ENCODE results near the gene PDE4C.

Gene PDE4C

GRCh38 chr19:18225702-18226468, at the start of gene PDE4C:
Gene PDE4C, minus strand, starts transcription at chr19:18226438. Its CDS starts 23 bp downstream, at chr19:18226415.
- no peak for DNase-seq (ENCODE audit: low read depth, low spot score)

DNA sequence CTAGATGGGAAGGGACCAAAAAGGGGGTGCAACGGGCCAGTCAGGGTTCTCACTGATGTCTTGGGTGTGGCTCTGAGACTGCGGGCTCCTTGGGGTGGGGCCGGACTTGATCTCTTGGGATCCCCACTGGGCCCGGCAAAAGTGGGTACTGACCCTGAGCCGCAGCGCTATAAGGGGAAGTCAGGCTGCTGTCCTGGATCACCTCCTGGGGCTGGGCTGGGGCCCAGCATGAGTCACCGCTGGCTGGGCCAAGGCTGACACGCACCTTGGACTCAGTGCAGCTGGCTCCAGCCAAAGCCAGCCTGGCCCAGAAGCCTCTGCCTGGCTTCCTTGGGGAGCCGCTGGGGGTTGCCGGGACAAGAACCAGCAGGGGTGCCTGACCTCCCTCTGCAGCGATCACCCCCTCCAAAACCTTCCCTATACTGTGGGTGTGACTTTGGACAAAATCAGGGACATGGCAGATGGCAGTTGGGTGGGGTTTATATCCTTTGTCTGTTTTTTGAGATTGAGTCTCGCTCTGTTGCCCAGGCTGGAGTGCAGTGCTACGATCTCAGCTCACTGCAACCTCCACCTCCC, 48.6 kb upstream of the PDE4C start:
- DNase-seq (ENCODE audit: low read depth, low spot score) = no peak

DNA sequence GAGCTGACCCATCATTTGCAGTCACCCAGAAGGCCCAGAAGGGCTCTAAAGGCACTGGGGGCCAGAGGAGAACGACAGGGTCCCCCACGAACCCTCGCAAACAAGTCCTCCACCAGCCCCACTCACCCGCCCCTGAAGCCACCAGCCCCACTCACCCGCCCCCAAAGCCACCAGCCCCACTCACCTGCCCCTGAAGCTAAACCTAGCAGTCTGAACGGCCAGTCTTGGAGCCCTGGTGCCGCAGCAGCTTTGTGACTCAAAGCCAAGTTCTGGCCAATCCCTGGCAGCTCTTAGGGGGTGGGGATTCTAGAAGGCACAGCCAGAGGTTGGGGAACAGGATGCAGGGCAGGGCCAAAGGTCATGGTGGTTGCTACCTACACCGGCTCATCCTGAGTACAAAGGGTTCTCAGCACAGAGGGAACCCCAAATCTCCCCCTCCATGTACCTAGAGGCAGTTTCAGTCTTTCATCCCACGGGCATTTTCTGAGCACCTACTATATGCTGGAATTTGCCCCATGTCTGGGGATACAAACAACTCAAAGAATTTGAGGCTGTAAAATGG, 48.1 kb upstream of the PDE4C start, which contains the start of gene IQCN:
TSS of gene IQCN (minus strand) at position 234 of the 562 bp plus-strand sequence. CDS start 4,974 bp downstream, outside the sequence.
- no peak for DNase-seq (ENCODE audit: low read depth, low spot score)

GRCh38 chr19:18273561-18274218, 47.5 kb upstream of the PDE4C start:
- DNase-seq (ENCODE audit: low read depth, low spot score) = no peak

DNA sequence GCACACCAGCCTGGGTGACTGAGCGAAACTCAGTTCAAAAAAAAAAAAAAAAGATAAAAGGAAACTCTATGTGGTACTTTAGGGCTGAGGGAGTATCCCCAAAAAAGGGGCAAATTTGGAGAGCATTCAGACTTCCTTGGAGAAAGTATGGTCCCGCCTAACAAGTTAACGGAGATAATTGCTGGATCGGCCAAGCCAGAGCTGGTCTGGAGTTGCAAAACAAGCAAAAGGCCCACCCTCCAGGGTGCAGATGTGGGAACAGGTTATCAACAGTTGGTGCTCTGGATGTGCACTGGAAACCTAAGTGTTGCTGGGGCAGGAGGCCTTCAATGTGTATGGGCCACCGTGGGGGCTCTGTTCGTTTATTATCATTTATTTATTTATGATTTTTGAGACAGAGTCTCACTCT, 45.2 kb upstream of the PDE4C start:
- no peak for DNase-seq (ENCODE audit: low read depth, low spot score)

GRCh38 chr19:18270326-18270725, 44.1 kb upstream of the PDE4C start:
- DNase-seq (ENCODE audit: low read depth, low spot score) = no peak

DNA sequence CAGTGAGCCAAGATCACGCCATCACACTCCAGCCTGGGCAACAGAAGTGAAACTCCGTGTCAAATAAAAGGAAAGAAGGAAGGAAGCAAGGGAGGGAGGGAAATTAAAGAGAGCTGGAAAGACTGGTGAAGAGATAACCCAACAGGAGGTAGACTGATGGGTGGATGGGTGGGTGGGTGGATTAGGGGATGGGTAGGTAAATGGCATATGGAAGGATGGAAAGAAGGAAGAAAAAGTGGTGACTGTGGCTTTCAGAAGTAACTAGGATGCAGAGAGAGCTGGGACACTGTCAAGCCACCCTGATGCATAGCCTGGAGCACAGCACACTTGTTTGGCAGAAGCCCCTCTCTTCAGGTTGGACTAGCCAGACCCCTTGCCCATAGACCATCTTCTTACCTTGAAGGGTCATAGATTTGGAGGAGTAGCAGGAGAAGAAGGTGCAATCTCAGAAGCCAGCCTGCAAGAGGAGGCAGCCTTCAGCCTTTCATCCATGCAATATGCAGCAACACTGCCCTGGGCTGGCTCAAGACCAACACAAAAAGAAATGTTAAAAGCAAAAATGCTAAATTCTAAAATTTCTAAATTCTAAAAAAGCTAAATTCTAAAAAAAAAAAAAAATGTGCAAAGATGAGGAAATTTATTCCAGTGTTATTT, 43.0 kb upstream of the PDE4C start:
- no peak for DNase-seq (ENCODE audit: low read depth, low spot score)

- no peak for DNase-seq (ENCODE audit: low read depth, low spot score)
Measured at GRCh38 chr19:18266771-18267686, 40.8 kb upstream of the PDE4C start.

GRCh38 chr19:18265582-18265981, 39.3 kb upstream of the PDE4C start:
- DNase-seq (ENCODE audit: low read depth, low spot score) = no peak

- no peak for DNase-seq (ENCODE audit: low read depth, low spot score)
Measured at GRCh38 chr19:18264971-18265540, 38.8 kb upstream of the PDE4C start.

- DNase-seq (ENCODE audit: low read depth, low spot score) = no peak
Measured at GRCh38 chr19:18264137-18264854, 38.1 kb upstream of the PDE4C start.

DNA sequence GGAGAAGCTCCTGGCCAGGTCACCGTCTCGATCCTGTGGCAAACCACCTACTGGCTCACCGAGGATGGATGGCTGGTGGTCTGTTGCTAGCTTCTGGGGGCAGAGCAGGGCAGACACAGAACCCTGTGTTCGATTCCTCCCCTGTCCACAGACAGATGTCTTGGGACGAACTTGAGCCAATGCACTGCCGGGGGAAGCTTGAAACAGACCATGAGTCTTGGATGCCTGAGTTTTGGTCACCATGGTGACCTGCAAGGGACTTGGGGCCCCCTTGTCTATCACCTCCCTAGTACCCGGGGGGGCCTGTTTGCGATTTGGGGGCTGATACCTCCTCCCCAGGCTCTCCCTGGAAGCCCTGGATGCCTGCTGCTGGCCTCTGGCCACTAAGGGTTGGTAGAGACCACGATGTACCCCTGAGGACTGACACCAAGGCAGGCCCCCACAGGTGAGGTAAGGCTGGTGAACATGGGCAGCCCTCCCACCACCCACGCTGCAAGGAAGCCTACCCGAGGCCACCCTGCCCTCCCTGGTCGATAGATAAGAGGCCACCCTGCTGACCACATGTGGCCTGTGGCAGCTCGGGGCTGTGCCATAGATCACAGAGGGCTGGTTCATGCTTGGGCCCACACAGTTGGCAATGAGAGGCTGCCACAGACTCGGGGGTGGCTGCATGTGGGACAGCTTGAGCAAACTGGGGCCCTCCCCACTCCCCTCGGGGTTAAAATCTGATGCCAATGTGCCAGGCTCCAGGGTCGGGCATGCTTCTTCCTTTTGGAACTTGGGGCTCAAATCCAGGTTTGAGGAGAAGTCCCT, 37.3 kb upstream of the PDE4C start:
- DNase-seq (ENCODE audit: low read depth, low spot score) = no peak

DNA sequence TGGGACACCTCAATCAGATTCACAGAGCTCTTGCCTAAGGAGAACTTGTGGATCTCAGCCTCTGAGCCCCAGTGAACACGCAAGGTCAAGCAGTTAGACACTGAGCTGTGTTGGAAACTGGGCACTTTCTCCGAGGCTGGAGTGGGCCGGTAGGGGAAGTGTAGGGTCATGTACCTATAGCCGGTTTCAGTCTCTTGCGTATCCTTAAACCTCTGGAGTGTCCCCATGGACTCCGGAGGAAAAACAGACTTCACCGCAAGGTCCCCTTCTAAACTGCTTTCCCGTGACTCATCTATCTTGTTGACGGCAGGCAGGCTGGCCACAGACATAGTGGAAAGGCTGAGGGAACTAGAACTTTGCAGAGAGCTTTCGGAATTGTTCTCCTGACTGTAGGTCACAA, 36.7 kb upstream of the PDE4C start:
- no peak for DNase-seq (ENCODE audit: low read depth, low spot score)

DNA sequence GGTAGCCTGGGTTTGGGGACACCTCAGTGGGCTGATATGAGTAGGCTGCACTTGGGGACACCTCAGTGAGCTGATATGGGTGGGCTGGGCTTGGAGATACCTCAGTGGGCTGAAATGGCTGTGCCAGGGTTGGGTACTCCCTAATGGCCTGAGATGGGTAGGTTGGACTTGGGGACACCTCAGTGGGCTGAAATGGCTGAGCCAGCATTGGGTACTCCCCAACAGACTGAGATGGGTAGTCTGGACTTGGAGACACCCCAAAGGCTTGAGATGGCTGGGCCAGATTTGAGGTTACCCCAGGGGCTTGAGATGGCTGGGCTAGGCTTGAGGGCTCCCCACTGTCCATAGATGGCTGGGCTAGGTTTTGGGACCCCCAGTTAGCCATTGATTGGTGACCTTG, 35.9 kb upstream of the PDE4C start:
- DNase-seq (ENCODE audit: low read depth, low spot score) = no peak

DNA sequence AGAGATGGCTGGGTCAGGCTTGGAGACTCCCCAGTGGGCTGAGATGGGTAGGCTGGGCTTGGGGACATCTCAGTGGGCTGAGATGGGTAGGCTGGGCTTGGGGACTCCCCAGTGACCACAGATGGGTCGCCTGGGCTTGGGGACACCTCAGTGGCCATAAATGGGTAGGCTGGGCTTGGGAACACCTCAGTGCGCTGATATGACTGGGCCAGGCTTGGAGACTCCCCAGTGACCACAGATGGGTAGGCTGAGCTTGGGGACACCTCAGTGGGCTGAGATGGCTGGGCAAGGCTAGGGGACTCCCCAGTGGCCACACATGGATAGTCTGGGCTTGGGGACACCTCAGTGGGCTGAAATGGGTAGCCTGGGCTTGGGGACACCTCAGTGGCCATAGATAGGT, 35.2 kb upstream of the PDE4C start:
- DNase-seq (ENCODE audit: low read depth, low spot score) = no peak

DNA sequence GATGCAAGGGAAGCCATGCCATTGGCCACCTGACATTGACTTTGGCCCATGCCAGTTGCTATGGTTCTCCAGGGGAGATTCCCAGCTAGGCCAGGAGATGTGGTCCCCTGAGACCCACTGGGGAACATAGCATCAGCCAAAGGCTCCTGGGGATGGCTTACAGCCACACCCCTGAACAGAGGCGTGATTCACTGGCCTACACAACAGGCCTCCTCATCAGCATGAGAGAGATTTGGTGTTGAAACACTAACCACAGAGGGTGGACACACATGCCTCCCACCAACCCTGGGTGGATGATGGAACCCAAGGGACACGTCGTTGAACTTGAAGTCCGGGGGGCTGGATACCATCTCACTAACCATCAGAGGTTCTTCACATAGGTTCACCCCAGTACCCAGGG, 33.7 kb upstream of the PDE4C start:
- no peak for DNase-seq (ENCODE audit: low read depth, low spot score)

DNA sequence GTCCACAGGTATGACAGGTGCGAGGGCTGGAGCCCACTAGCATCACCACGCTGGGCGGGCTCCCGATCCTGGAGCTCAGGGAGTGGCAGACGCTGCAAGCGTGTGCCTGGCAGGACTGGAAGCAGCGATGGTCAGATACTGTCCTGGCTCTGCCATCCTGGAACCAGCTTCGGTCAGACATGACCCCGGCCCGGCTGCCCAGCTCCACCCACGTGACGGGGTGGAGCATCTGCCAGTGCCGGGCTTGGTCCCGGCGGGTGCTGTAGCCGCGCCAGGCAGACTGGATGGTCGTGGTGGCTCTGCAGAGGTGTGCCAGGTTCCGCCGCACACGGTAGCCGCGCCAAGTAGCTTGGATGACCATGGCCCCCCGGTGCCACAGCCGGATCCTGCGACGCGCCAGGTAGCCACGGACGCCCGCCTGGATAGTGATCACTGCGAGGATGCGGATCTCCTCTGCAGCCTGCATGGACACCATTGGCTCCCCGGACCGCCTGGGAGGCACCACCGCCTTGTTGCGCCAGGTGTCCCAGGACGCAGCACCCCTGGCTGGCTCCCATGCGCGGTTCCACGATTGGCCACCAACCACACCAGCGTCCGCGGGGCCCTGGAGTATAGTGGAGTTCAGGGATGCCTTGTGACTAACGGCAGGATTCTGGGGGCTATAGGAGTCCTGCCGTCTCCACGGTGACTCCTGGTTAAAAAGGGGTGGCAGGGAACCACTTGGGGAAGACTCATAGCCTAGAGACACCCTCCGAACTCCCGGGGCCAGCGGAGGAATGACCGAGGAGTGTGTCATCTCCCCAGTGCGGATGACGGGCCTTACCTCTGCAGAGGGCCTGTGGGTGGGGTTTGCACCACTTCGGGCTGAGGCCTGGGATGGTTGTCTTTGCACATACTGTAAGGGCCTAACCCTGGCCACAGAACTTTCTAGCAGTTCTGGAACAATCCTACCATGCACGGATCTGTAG, 31.5 kb upstream of the PDE4C start:
- DNase-seq (ENCODE audit: low read depth, low spot score) = no peak
